Measurements from ENCODE around the gene HHAT. TPM values are rescaled to one million over a fixed set of nuclear protein-coding genes. Genes with fewer than 3 reads are reported as not detected.

HHAT gene
- polyA plus RNA-seq, 1 donor from 2014 or later, result 5.3 TPM

- Histone ChIP-seq H3K4me2 (ENCODE audit: low read length) (no peak overlapping the region), H3F3A (ENCODE audit: insufficient read depth, low read length, poor library complexity, severe bottlenecking) (no peaks in the 10 kb centered on the region), H3K27ac (ENCODE audit: low read length) (no peak overlapping the region), H3K27me3 (ENCODE audit: insufficient read depth, low read depth, low read length) (no peaks in the 10 kb centered on the region), H3K4me3 (ENCODE audit: low read length) (no peak overlapping the region), H4K20me1 (ENCODE audit: insufficient read depth) (no peaks in the 10 kb centered on the region), H2AFZ (ENCODE audit: low read depth, low read length) (no peak overlapping the region), H3K9me3 (ENCODE audit: low read length) (no peaks in the 10 kb centered on the region), H3K36me3 (ENCODE audit: insufficient read depth, low read length) (no peaks in the 10 kb centered on the region), H3K79me2 (replicated peaks; ENCODE audit: insufficient read depth, low read length) (no peaks in the 10 kb centered on the region), H3K9ac (ENCODE audit: low read length) (no peak overlapping the region), H3K9me2 (ENCODE audit: insufficient read depth, low read length) (no peaks in the 10 kb centered on the region)
- TF ChIP-seq TAF1 (IDR thresholded peaks at IDR 0.05; ENCODE audit: low read depth) (no peak), RAD21 (conservative IDR thresholded peaks at IDR 0.05) (no peak), MXI1 (conservative IDR thresholded peaks at IDR 0.05; ENCODE audit: poor library complexity, severe bottlenecking) (no peak), EP300 (conservative IDR thresholded peaks at IDR 0.05; ENCODE audit: poor library complexity, severe bottlenecking) (no peak), EZH2 (IDR thresholded peaks at IDR 0.05; ENCODE audit: borderline replicate concordance, insufficient read depth, low read length, poor library complexity, severe bottlenecking) (no peak), SMC3 (conservative IDR thresholded peaks at IDR 0.05; ENCODE audit: poor library complexity) (no peak)
- TF ChIP-seq, protein P1, sequence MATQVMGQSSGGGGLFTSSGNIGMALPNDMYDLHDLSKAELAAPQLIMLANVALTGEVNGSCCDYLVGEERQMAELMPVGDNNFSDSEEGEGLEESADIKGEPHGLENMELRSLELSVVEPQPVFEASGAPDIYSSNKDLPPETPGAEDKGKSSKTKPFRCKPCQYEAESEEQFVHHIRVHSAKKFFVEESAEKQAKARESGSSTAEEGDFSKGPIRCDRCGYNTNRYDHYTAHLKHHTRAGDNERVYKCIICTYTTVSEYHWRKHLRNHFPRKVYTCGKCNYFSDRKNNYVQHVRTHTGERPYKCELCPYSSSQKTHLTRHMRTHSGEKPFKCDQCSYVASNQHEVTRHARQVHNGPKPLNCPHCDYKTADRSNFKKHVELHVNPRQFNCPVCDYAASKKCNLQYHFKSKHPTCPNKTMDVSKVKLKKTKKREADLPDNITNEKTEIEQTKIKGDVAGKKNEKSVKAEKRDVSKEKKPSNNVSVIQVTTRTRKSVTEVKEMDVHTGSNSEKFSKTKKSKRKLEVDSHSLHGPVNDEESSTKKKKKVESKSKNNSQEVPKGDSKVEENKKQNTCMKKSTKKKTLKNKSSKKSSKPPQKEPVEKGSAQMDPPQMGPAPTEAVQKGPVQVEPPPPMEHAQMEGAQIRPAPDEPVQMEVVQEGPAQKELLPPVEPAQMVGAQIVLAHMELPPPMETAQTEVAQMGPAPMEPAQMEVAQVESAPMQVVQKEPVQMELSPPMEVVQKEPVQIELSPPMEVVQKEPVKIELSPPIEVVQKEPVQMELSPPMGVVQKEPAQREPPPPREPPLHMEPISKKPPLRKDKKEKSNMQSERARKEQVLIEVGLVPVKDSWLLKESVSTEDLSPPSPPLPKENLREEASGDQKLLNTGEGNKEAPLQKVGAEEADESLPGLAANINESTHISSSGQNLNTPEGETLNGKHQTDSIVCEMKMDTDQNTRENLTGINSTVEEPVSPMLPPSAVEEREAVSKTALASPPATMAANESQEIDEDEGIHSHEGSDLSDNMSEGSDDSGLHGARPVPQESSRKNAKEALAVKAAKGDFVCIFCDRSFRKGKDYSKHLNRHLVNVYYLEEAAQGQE (IDR thresholded peaks at IDR 0.05; ENCODE audit: borderline replicate concordance), result no peak
These were observed 6.3 kb downstream of the HHAT start for GRCh38 chr1:210335001-210335400.

- H3K9me2 ChIP-seq (ENCODE audit: insufficient read depth, low read length), result no peaks in the 10 kb centered on the region
- no peaks in the 10 kb centered on the region for H3K36me3 ChIP-seq (ENCODE audit: insufficient read depth, low read length)
- no peaks in the 10 kb centered on the region for H4K20me1 ChIP-seq (ENCODE audit: insufficient read depth)
- no peaks in the 10 kb centered on the region for H3F3A ChIP-seq (ENCODE audit: insufficient read depth, low read length, poor library complexity, severe bottlenecking)
- TF ChIP-seq TAF1 (IDR thresholded peaks at IDR 0.05; ENCODE audit: low read depth), result no peak
- no peak for TF ChIP-seq EP300 (conservative IDR thresholded peaks at IDR 0.05; ENCODE audit: poor library complexity, severe bottlenecking)
- no peak for TF ChIP-seq MXI1 (conservative IDR thresholded peaks at IDR 0.05; ENCODE audit: poor library complexity, severe bottlenecking)
- H2AFZ ChIP-seq (ENCODE audit: low read depth, low read length), result no peak overlapping the region
- no peak overlapping the region for H3K4me3 ChIP-seq (ENCODE audit: low read length)
- no peaks in the 10 kb centered on the region for H3K27me3 ChIP-seq (ENCODE audit: insufficient read depth, low read depth, low read length)
- H3K4me2 ChIP-seq (ENCODE audit: low read length), result no peak overlapping the region
- no peak overlapping the region for H3K9ac ChIP-seq (ENCODE audit: low read length)
- H3K27ac ChIP-seq (ENCODE audit: low read length), result no peak overlapping the region
- no peaks in the 10 kb centered on the region for H3K9me3 ChIP-seq (ENCODE audit: low read length)
- H3K79me2 ChIP-seq (replicated peaks; ENCODE audit: insufficient read depth, low read length), result no peaks in the 10 kb centered on the region
These were observed 7.7 kb downstream of the HHAT start for GRCh38 chr1:210336362-210336761.

GRCh38 chr1:210339500-210339899, 10.8 kb downstream of the HHAT start:
- Histone ChIP-seq H3K27ac (ENCODE audit: low read length) (no peak overlapping the region), H4K20me1 (ENCODE audit: insufficient read depth) (no peaks in the 10 kb centered on the region), H3F3A (ENCODE audit: insufficient read depth, low read length, poor library complexity, severe bottlenecking) (no peaks in the 10 kb centered on the region), H3K4me3 (ENCODE audit: low read length) (no peak overlapping the region), H3K9ac (ENCODE audit: low read length) (no peak overlapping the region), H3K9me3 (ENCODE audit: low read length) (no peaks in the 10 kb centered on the region), H3K27me3 (ENCODE audit: insufficient read depth, low read depth, low read length) (no peaks in the 10 kb centered on the region), H3K36me3 (ENCODE audit: insufficient read depth, low read length) (no peaks in the 10 kb centered on the region), H3K9me2 (ENCODE audit: insufficient read depth, low read length) (no peaks in the 10 kb centered on the region), H2AFZ (ENCODE audit: low read depth, low read length) (no peak overlapping the region), H3K79me2 (replicated peaks; ENCODE audit: insufficient read depth, low read length) (no peaks in the 10 kb centered on the region), H3K4me2 (ENCODE audit: low read length) (no peak overlapping the region)
- no peak for TF ChIP-seq POLR2AphosphoS5 (IDR thresholded peaks at IDR 0.05)
- TF ChIP-seq EP300 (conservative IDR thresholded peaks at IDR 0.05; ENCODE audit: poor library complexity, severe bottlenecking), result no peak
- TF ChIP-seq, protein P1 (IDR thresholded peaks at IDR 0.05; ENCODE audit: borderline replicate concordance), result no peak
- TF ChIP-seq SMC3 (conservative IDR thresholded peaks at IDR 0.05; ENCODE audit: poor library complexity), result no peak
